Gastrocnemius medialis (tissue), 4 donors: ENCODE data around the gene NSMF. TPM values are rescaled to one million over a fixed set of nuclear protein-coding genes. Genes with fewer than 3 reads are reported as not detected.

ENCODE experiments used
- ATAC-seq, 2 donors: fragments of 150-250 bp; one replicate each; pipeline ENCODE4 v1.9.1; 2016
- DNase-seq, 2 donors: peaks; one replicate each; pipeline ENCODE4 v3.0.0-alpha.2; 2019
- H3K27ac ChIP-seq, 4 donors: fragments of 200-600 bp; sonication (generic); 1 replicate in 1 of 4; 2 replicates in 3 of 4; pipeline ENCODE4 v1.5.1; 2016 to 2018; ENCODE audit warnings: mild to moderate bottlenecking in 2 of 4, moderate library complexity in 1 of 4
- H3K27me3 ChIP-seq, 3 donors: fragments of 200-600 bp; sonication (generic) in 2 of 3; 1 replicate in 1 of 3; 2 replicates in 2 of 3; pipeline versions ENCODE4 v1.5.1 to v1.6.0; 2016 to 2019; ENCODE audit warnings: mild to moderate bottlenecking in 1 of 3, moderate library complexity in 1 of 3
- H3K36me3 ChIP-seq, 2 donors: fragments of 200-600 bp; sonication (generic) in 1 of 2; one replicate each; pipeline ENCODE4 v1.5.1; 2017 to 2018
- H3K4me1 ChIP-seq, 2 donors: fragments of 200-600 bp; sonication (generic) in 1 of 2; one replicate each; pipeline ENCODE4 v1.5.1; 2016 to 2017; ENCODE audit warnings: mild to moderate bottlenecking in 2 of 2
- H3K4me3 ChIP-seq, 4 donors: fragments of 200-600 bp; sonication (generic) in 3 of 4; 1 replicate in 1 of 4; 2 replicates in 3 of 4; pipeline ENCODE4 v1.5.1; 2016 to 2019; ENCODE audit warnings: mild to moderate bottlenecking in 2 of 4
- H3K9me3 ChIP-seq, 3 donors: fragments of 200-600 bp; sonication (generic) in 2 of 3; 1 replicate in 1 of 3; 2 replicates in 2 of 3; pipeline ENCODE4 v1.5.1; 2016 to 2019
- CTCF ChIP-seq, 5 experiments: fragments of 450-650 bp in 3 of 5; fragments of 200-600 bp in 2 of 5; sonication (generic) in 2 of 5; IDR thresholded peaks in 4 of 5; conservative IDR thresholded peaks in 1 of 5; 1 replicate in 4 of 5; 2 replicates in 1 of 5; pipeline ENCODE4 v1.5.1; 2016 to 2019; ENCODE audit warnings: antibody characterized with exemption in 5 of 5, mild to moderate bottlenecking in 3 of 5, moderate library complexity in 3 of 5
- POLR2A ChIP-seq, 2 donors: fragments of 450-650 bp; IDR thresholded peaks; one replicate each; pipeline ENCODE4 v1.6.1; 2017; ENCODE audit warnings: antibody characterized with exemption in 2 of 2, mild to moderate bottlenecking in 2 of 2, moderate library complexity in 2 of 2
- in situ Hi-C, 4 donors: fragments of 200-750 bp; cut with MboI; loops; one replicate each; pipeline versions ENCODE4 v1.15.0 to v1.8.0; 2017; ENCODE audit warnings: low sequenced_read_pairs in 4 of 4
- intact Hi-C: fragments of 100-400 bp; cut with DNase I; formaldehyde crosslinking; loops from one replicate; pipeline ENCODE4 v1.15.1; 2023; ENCODE audit warnings: low total_unique reads
- total RNA-seq, 4 donors: library from RNA; depleted of rRNA; stranded (reverse); fragments of >200 nt; gene quantifications; one replicate each; pipeline versions ENCODE4 v1.1.0 to v1.2.3, GENCODE V29; 2016

Gene NSMF
- total RNA-seq, 4 donors from 2014 or later, result 4.4 to 8.4 (median 7.1) TPM

- intact Hi-C loops (no loop called here), in situ Hi-C loops (no loop called here)
- no peaks in the 10 kb centered on the region for H3K4me1 ChIP-seq
- peaks cover 0 to 22% of the 10 kb centered on the region in 2 donors for H3K36me3 ChIP-seq
- H3K9me3 ChIP-seq, result no peaks in the 10 kb centered on the region
- H3K27me3 ChIP-seq, result no peaks in the 10 kb centered on the region
- no peak overlapping the region for H3K27ac ChIP-seq
- DNase-seq, result no peak
- TF ChIP-seq POLR2A (IDR thresholded peaks at IDR 0.05) (no peak), CTCF (IDR thresholded peaks at IDR 0.05 in 4 of 5, conservative IDR thresholded peaks at IDR 0.05 in 1 of 5) (no peak)
- no peak overlapping the region for H3K4me3 ChIP-seq
- ATAC-seq, result no peak
Measured at GRCh38 chr9:137504432-137504777, 45.3 kb upstream of the NSMF start.

- no peak overlapping the region for H3K4me3 ChIP-seq
- H3K4me1 ChIP-seq, result no peaks in the 10 kb centered on the region
- in situ Hi-C loops (no loop called here), intact Hi-C loops (no loop called here)
- TF ChIP-seq CTCF (IDR thresholded peaks at IDR 0.05 in 4 of 5, conservative IDR thresholded peaks at IDR 0.05 in 1 of 5) (no peak), POLR2A (IDR thresholded peaks at IDR 0.05) (no peak)
- no peaks in the 10 kb centered on the region for H3K27me3 ChIP-seq
- peaks cover 0 to 22% of the 10 kb centered on the region in 2 donors for H3K36me3 ChIP-seq
- no peak overlapping the region for H3K27ac ChIP-seq
- no peaks in the 10 kb centered on the region for H3K9me3 ChIP-seq
- ATAC-seq (no peak), DNase-seq (no peak)
Measured at GRCh38 chr9:137502008-137502911, 43.1 kb upstream of the NSMF start.

GRCh38 chr9:137501457-137501856 lies 42.3 kb upstream of the NSMF start:
- Histone ChIP-seq H3K27me3 (no peaks in the 10 kb centered on the region), H3K4me1 (no peaks in the 10 kb centered on the region), H3K9me3 (no peaks in the 10 kb centered on the region), H3K27ac (no peak overlapping the region), H3K4me3 (no peak overlapping the region), H3K36me3 (peaks cover 0 to 22% of the 10 kb centered on the region in 2 donors)
- intact Hi-C loops (no loop called here), in situ Hi-C loops (no loop called here)
- TF ChIP-seq POLR2A (IDR thresholded peaks at IDR 0.05), result no peak
- no peak for TF ChIP-seq CTCF (IDR thresholded peaks at IDR 0.05 in 4 of 5, conservative IDR thresholded peaks at IDR 0.05 in 1 of 5)
- ATAC-seq (no peak), DNase-seq (no peak)

GRCh38 chr9:137500666-137501397 lies 41.7 kb upstream of the NSMF start:
- no peaks in the 10 kb centered on the region for H3K4me1 ChIP-seq
- intact Hi-C loops, result no loop called here
- no peaks in the 10 kb centered on the region for H3K9me3 ChIP-seq
- ATAC-seq (no peak), DNase-seq (no peak)
- in situ Hi-C loops, result no loop called here
- H3K27ac ChIP-seq, result no peak overlapping the region
- peaks cover 0 to 22% of the 10 kb centered on the region in 2 donors for H3K36me3 ChIP-seq
- no peaks in the 10 kb centered on the region for H3K27me3 ChIP-seq
- TF ChIP-seq CTCF (IDR thresholded peaks at IDR 0.05 in 4 of 5, conservative IDR thresholded peaks at IDR 0.05 in 1 of 5) (no peak), POLR2A (IDR thresholded peaks at IDR 0.05) (no peak)
- no peak overlapping the region for H3K4me3 ChIP-seq
